Lung (tissue), 12 donors: ENCODE measurements around the gene CEPT1. TPM values are rescaled to one million over a fixed set of nuclear protein-coding genes. Genes with fewer than 3 reads are reported as not detected.

Source experiments
- ATAC-seq: fragments of 200-7000 bp; cut with Tn5 transposase; one replicate; pipeline ENCODE4 v1.9.1; 2020; ENCODE audit warnings: moderate number of reproducible peaks; ENCODE audit not compliant: insufficient read depth, low FRiP score
- DNase-seq, 3 donors: peaks; one replicate each; pipeline ENCODE4 v3.0.0-alpha.2; 2013 to 2017
- H3K27ac ChIP-seq, 2 donors: one replicate each; pipeline ENCODE4 v1.5.1; 2013; ENCODE audit warnings: mild to moderate bottlenecking in 2 of 2, moderate library complexity in 2 of 2, control low read depth in 1 of 2, inconsistent platforms in 1 of 2, low read depth in 1 of 2, low read length in 1 of 2
- H3K27me3 ChIP-seq, 3 donors: one replicate each; pipeline ENCODE4 v1.5.1; 2013; ENCODE audit warnings: low read length in 2 of 3; ENCODE audit not compliant: control insufficient read depth in 3 of 3, insufficient read depth in 3 of 3
- H3K36me3 ChIP-seq, 4 donors: one replicate each; pipeline ENCODE4 v1.5.1; 2013; ENCODE audit warnings: low read length in 4 of 4, mild to moderate bottlenecking in 1 of 4, moderate library complexity in 1 of 4; ENCODE audit not compliant: control insufficient read depth in 4 of 4, insufficient read depth in 4 of 4
- H3K4me1 ChIP-seq, 5 donors: one replicate each; pipeline ENCODE4 v1.5.1; 2013; ENCODE audit warnings: low read length in 5 of 5, mild to moderate bottlenecking in 2 of 5, moderate library complexity in 1 of 5; ENCODE audit not compliant: control insufficient read depth in 5 of 5, insufficient read depth in 5 of 5
- H3K4me3 ChIP-seq: one replicate; pipeline ENCODE4 v1.5.1; 2013; ENCODE audit warnings: mild to moderate bottlenecking, control low read depth, moderate library complexity
- H3K9ac ChIP-seq, 2 donors: one replicate each; pipeline ENCODE4 v1.5.1; 2013; ENCODE audit warnings: low read length in 2 of 2, control low read depth in 1 of 2; ENCODE audit not compliant: insufficient read depth in 1 of 2
- H3K9me3 ChIP-seq, 4 donors: one replicate each; pipeline ENCODE4 v1.5.1; 2013; ENCODE audit warnings: low read length in 3 of 4, mild to moderate bottlenecking in 1 of 4, moderate library complexity in 1 of 4; ENCODE audit not compliant: control insufficient read depth in 4 of 4, insufficient read depth in 3 of 4
- CTCF ChIP-seq: IDR thresholded peaks from 2 replicates; pipeline ENCODE4 v1.5.1; 2012; ENCODE audit warnings: mild to moderate bottlenecking; ENCODE audit errors: control extremely low read depth, extremely low read depth
- WGBS, 2 donors: extraction: QIAGEN DNeasy Blood & Tissue Kit; methylation state at CpG; one replicate each; pipeline ENCODE4 v1.1.7; 2013; 5-methylcytosine and 5-hydroxymethylcytosine counted together
- polyA plus RNA-seq, 2 donors: library from polyadenylated mRNA; stranded (reverse); fragments of 200-250 nt; gene quantifications; one replicate each; pipeline ENCODE4 v1.2.1, GENCODE V29; 2013
- total RNA-seq, 2 donors: library from RNA; depleted of rRNA in 1 of 2; stranded (reverse); fragments of >200 nt in 1 of 2; gene quantifications; one replicate each; pipeline ENCODE4 v1.2.1, GENCODE V29; 2014 to 2021
- donor health status: control.
- donor health status: control.
- donor health status: Bipolar disorder and iron deficiency.
- donor health status: healthy.
- donor health status: DM: yes; HTN: yes; CAD: no.

CEPT1 gene
- total and polyA plus RNA-seq, 4 donors = 18.6 to 71.2 (median 26.2) TPM

- Histone ChIP-seq H3K36me3 (no peaks in the 10 kb centered on the region), H3K27ac (no peak overlapping the region), H3K4me3 (no peak overlapping the region), H3K9ac (no peak overlapping the region), H3K27me3 (no peaks in the 10 kb centered on the region), H3K9me3 (no peaks in the 10 kb centered on the region), H3K4me1 (peaks cover 0 to 4% (median 0%) of the 10 kb centered on the region in 5 donors)
- ATAC-seq (peak; percentile 72), DNase-seq (no peak)
- 73 to 83% methylated on average over 6 of the region's 6 CpGs for WGBS, 2 donors
- TF ChIP-seq CTCF = no peak
These were observed 88.1 kb downstream of the CEPT1 start for GRCh38 chr1:111227851-111228747.

DNA sequence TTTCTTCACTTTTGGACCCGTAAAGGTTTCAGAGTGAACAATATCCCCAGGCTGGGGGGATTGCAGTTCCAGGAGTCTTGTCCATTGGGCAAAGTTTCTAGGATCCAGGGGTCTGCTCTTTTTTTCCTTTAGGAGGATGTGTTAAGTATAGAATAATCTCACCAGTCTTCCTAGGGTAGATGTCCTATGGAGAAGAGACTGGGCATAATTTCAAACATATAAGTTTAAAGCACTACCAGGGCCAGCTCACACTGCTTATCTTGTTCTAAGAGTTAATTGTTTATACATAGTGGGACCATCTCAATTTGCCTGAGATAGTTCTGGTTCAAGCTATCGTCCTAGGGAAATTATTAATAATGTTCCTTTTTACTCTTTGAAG lies 88.7 kb downstream of the CEPT1 start:
- Histone ChIP-seq H3K4me3 (no peak overlapping the region), H3K36me3 (no peaks in the 10 kb centered on the region), H3K27ac (no peak overlapping the region), H3K27me3 (no peaks in the 10 kb centered on the region), H3K9ac (no peak overlapping the region), H3K4me1 (peaks cover 0 to 4% (median 0%) of the 10 kb centered on the region in 5 donors), H3K9me3 (no peaks in the 10 kb centered on the region)
- WGBS, 2 donors = 74 to 83% methylated on average over 2 of the region's 2 CpGs
- ATAC-seq = no peak
- TF ChIP-seq CTCF = no peak
- DNase-seq = no peak

GRCh38 chr1:111232134-111232533 lies 92.1 kb downstream of the CEPT1 start:
- Histone ChIP-seq H3K4me1 (peaks cover 0 to 4% (median 0%) of the 10 kb centered on the region in 5 donors), H3K9ac (no peak overlapping the region), H3K27me3 (no peaks in the 10 kb centered on the region), H3K4me3 (no peak overlapping the region), H3K27ac (no peak overlapping the region), H3K36me3 (no peaks in the 10 kb centered on the region), H3K9me3 (no peaks in the 10 kb centered on the region)
- WGBS, 2 donors = 92 to 97% methylated on average over 3 of the region's 3 CpGs
- DNase-seq (no peak), ATAC-seq (no peak)
- no peak for TF ChIP-seq CTCF
